GM12878 (cell line): ENCODE results near the gene RGS18.

Experiments
- CEBPB ChIP-seq, 2 experiments: fragments of 150-350 bp in 1 of 2; IDR thresholded peaks; 2 replicates each; pipeline ENCODE4 v1.6.1; 2012 to 2014; ENCODE audit warnings: low read depth in 2 of 2, low read length in 2 of 2, borderline replicate concordance in 1 of 2, inconsistent platforms in 1 of 2
- CTCF ChIP-seq, 3 experiments: IDR thresholded peaks in 2 of 3; conservative IDR thresholded peaks in 1 of 3; 2 replicates each; pipeline ENCODE4 v1.5.1; 2011; ENCODE audit warnings: low read depth in 3 of 3, low read length in 3 of 3, mild to moderate bottlenecking in 3 of 3, control low read depth in 2 of 3, moderate library complexity in 2 of 3, inconsistent platforms in 1 of 3, mixed read lengths in 1 of 3; ENCODE audit not compliant: control insufficient read depth in 2 of 3, insufficient read depth in 1 of 3; ENCODE audit errors: extremely low read depth in 1 of 3
- EGR1 ChIP-seq, 2 experiments: IDR thresholded peaks; 1 replicate in 1 of 2; 2 replicates in 1 of 2; pipeline ENCODE4 v1.6.1; 2011 to 2012; ENCODE audit warnings: low read depth in 2 of 2, low read length in 2 of 2, borderline replicate concordance in 1 of 2, mild to moderate bottlenecking in 1 of 2, moderate library complexity in 1 of 2
- ESRRA ChIP-seq: IDR thresholded peaks from 2 replicates; pipeline ENCODE4 v1.6.1; 2012; ENCODE audit warnings: mild to moderate bottlenecking, low read length, improper control_type of control experiment
- EZH2 ChIP-seq: IDR thresholded peaks from 2 replicates; pipeline ENCODE4 v1.6.1; 2012; ENCODE audit warnings: low read depth, mild to moderate bottlenecking, control low read depth, inconsistent platforms, low read length, borderline replicate concordance; ENCODE audit not compliant: control insufficient read depth
- KDM1A ChIP-seq: fragments of 200-600 bp; sonication (generic); IDR thresholded peaks from 2 replicates; pipeline ENCODE4 v1.6.1; 2016; ENCODE audit warnings: borderline replicate concordance
- MYC ChIP-seq: IDR thresholded peaks from 2 replicates; pipeline ENCODE4 v1.6.1; 2011; ENCODE audit warnings: mild to moderate bottlenecking, low read length, moderate library complexity, inconsistent platforms; ENCODE audit not compliant: insufficient read depth, insufficient replicate concordance, insufficient read length, severe bottlenecking
- RAD21 ChIP-seq: IDR thresholded peaks from 2 replicates; pipeline ENCODE4 v1.6.1; 2011; ENCODE audit warnings: mild to moderate bottlenecking, low read depth, low read length, moderate library complexity; ENCODE audit not compliant: insufficient read depth
- STAT3 ChIP-seq: IDR thresholded peaks from 2 replicates; pipeline ENCODE4 v1.6.1; 2011; ENCODE audit warnings: low read depth, low read length, improper control_type of control experiment
- TCF12 ChIP-seq: IDR thresholded peaks from 2 replicates; pipeline ENCODE4 v1.6.1; 2011; ENCODE audit warnings: low read depth, mild to moderate bottlenecking, low read length

GRCh38 chr1:192115000-192115399 lies 43.3 kb upstream of the RGS18 start:
- no peak for TF ChIP-seq EGR1 (IDR thresholded peaks at IDR 0.05; ENCODE audit: borderline replicate concordance in 1 of 2, low read depth in 2 of 2, low read length in 2 of 2)
- TF ChIP-seq STAT3, result no peak
- no peak for TF ChIP-seq KDM1A
- no peak for TF ChIP-seq CTCF (IDR thresholded peaks at IDR 0.05 in 2 of 3, conservative IDR thresholded peaks at IDR 0.05 in 1 of 3; ENCODE audit: control insufficient read depth in 2 of 3, extremely low read depth in 1 of 3, insufficient read depth in 1 of 3, low read depth in 3 of 3, low read length in 3 of 3)
- TF ChIP-seq EZH2, result no peak
- TF ChIP-seq CEBPB (IDR thresholded peaks at IDR 0.05; ENCODE audit: borderline replicate concordance in 1 of 2, low read depth in 2 of 2, low read length in 2 of 2), result no peak
- TF ChIP-seq ESRRA, result no peak
- no peak for TF ChIP-seq MYC
- TF ChIP-seq RAD21, result no peak
- TF ChIP-seq TCF12, result no peak
